Right hindlimb (tissue), 1 donor: ENCODE results near the gene TEX44.

Experiments used
- DNase-seq: peaks from one replicate; pipeline ENCODE4 v3.0.0-alpha.2; 2018

TEX44 gene

DNA sequence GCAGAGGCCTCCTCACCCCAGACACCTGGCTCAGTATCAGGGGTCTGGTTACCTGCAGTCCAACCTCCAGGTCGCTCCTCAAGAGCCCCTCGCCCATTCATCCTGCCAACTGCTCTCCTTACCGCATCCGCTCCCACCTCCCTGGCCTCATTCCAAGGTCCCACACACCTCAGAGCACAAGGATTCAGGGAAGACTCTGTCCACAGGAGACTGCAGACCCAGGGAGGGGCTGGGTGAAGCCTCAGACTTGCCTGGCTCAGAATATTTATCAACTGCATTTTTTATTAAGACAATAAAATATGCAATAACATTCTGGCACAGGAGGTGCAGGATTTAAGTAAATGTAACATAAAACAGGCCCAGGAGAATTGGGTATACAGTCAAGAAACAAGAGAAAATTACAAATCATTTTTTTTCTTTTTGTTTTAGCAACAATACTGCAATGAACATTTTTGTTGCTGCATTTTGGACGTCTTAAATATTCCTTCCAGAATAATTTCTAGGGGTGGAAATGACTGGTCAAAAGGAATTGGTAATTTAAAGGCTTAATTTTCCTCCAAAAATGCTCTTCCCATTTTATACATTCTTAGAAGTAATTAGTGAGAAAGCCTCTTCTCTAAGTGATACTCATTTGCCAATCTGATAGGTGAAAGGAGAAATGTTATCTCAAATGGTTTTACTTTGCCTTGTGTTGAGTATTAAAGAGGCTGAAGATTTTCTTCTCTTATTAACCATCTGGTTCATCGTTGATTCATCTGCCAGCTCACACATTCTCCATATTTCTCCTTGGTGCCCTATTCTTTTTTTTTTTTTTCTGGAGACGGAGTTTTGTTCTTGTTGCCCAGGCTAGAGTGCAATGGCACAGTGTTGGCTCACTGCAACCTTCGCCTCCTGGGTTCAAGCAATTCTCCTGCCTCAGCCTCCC, 42.5 kb downstream of the TEX44 start:
- no peak for DNase-seq

GRCh38 chr2:231640241-231640640, 47.6 kb downstream of the TEX44 start:
- no peak for DNase-seq

DNA sequence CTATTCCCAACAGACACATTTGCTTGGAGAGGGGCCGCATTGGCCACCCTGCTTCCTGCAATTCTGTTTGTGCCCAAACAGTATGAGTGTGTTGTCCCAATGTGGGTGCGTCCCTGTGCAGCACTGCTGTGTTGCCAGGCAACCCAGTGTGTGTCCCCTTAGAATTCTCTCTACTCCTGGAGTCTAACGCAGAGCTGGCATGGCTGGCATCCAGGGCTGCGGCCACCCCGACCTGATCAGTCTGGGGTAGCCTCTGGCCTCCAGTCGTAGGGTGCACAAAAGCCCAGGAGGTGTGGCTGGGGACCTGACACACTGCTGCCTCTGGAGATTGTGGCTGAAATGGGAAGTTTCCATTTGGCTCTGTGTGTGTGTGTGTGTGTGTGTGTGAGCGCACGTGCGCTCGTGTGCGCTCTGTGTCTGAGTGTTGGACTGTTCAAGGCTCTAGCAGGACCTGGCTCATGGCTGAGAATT, 48.0 kb downstream of the TEX44 start:
- DNase-seq = peak; percentile 72

GRCh38 chr2:231642631-231643494, 50.2 kb downstream of the TEX44 start:
- peak; percentile 94 for DNase-seq

- no peak for DNase-seq
Observed at GRCh38 chr2:231643495-231643888, 50.8 kb downstream of the TEX44 start.
